GM12891 (cell line): Measurements from ENCODE around the gene DOCK11.

Experiments
- POLR2A ChIP-seq: IDR thresholded peaks from 2 replicates; pipeline ENCODE4 v1.6.1; 2011; ENCODE audit warnings: low read depth, low read length, control low read depth
- TAF1 ChIP-seq: IDR thresholded peaks from 2 replicates; pipeline ENCODE4 v1.6.1; 2011; ENCODE audit warnings: low read depth, low read length, control low read depth

- TF ChIP-seq POLR2A, result no peak
- no peak for TF ChIP-seq TAF1
These were observed 27.5 kb upstream of the DOCK11 start for GRCh38 chrX:118468122-118468521.
